Bone marrow (tissue), 2 donors: ENCODE measurements around the gene FILIP1L.

Experiments
- DNase-seq, 2 donors: peaks; one replicate each; lab custom pipeline; 2025; lab: John Stamatoyannopoulos, UW

FILIP1L gene

DNA sequence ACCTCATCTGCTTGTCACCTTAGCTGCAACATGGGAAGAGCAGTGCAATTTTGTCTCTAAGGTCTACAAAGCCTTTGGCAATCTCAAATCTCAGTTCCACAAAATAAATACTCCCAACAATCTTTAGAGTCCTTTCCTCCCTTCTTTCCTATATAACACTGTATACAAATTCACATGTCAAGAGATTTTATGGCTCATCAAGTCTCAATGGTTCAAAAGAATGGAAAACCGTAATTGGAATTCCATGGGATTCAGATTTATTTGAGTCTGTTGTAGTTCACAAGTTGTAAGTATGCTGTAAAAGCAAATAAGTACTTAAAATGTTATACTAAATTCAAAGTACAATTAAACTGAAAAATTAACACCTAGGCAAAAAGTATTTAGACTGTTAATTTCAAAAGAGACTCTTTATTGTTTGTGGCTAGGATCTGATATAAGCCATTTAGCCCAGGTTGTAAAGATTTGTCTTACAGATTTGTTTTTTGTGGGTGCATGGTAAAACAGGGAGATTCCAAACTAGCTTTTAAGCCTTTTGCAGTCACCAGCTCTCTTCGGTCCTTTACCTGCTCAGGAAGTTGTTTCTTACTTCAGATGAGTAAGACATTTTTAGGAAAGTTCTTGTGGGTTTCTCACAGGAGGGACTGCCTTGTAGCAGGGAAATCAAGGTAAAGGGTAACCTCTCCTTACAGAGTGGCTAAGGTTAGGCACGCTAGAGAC, 246.5 kb downstream of the FILIP1L start:
- no peak for DNase-seq

DNA sequence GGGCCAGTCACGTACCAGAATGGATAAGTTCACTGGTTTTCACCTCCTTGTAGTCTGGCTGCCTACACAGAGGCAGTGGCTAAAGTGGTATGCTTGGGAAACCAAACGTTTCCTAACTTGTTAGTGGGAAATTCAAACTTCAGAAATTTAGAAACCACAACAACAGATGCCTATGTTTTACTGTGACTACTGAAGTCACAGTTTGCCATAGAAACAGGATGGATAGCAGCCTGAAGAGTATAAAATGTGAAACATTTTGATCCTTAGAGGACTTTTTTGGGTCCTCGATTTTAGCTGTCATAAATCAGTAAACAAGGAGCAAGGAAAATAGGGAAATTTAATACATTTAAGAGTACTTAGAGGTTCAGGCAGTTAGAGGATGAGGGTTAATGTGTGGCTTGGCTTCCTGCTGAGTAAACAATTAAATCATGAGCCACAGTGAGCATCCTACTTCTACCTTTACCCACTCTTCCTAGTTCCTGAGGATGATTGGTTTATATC, 248.0 kb downstream of the FILIP1L start:
- no peak for DNase-seq

DNA sequence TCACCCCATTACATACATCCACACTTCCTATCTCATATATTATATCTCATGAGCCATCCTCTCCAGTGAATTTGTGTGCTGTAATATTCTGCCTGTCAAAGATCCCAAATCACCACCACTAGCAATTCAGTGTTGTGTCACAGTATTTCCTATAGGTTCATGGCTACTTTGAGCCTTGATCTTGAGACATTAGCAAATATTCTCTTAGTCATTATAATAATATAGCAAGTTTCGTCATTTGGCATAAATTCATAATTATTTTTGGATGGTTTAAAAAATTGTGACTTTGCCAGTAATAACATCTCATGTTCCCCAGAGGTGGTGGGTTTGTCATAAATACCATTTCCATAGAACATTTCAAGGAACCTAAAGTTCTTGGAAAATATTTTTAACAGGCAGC, 249.0 kb downstream of the FILIP1L start:
- no peak for DNase-seq

- no peak for DNase-seq
Measured at GRCh38 chr3:99864289-99864688, 250.0 kb downstream of the FILIP1L start.

GRCh38 chr3:99863588-99863987, 250.7 kb downstream of the FILIP1L start:
- DNase-seq = no peak

DNA sequence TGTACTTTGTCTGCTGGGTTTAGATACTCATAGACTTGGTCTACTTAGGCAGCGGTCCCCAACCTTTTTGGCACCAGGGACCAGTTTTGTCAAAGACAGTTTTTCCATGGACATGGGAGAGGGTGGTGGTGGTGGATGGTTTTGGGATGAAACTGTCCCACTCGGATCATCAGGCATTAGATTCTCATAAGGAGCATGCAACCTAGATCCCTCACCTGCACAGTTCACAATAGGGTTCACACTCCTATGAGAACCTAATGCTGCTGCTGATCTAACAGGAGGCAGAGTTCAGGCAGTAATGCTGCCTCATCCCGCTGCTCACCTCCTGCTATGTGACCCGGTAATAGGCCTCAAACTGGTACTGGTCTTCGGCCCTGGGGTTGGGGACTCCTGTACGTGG, 251.3 kb downstream of the FILIP1L start:
- no peak for DNase-seq

GRCh38 chr3:99862208-99862607, 252.1 kb downstream of the FILIP1L start:
- no peak for DNase-seq

DNA sequence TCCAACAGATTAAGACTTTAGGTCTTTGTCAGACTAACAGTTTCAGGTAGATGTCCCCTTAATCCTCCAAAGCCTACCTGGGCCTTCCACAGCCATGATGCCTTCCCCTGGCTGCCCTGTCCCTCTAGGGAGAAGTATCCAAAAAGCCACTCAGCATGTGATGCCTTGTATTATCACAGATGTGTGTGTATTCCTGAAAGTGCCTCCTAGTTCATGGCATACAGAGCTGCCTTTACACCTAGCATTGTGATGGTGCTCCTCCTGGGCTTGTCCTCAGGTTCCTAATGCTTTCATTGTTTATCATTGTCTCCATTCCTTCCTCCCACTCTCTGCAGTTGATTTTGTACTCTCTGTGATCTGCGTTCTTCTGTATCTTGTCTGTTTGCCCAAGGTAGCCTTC, 253.1 kb downstream of the FILIP1L start:
- DNase-seq = no peak

DNA sequence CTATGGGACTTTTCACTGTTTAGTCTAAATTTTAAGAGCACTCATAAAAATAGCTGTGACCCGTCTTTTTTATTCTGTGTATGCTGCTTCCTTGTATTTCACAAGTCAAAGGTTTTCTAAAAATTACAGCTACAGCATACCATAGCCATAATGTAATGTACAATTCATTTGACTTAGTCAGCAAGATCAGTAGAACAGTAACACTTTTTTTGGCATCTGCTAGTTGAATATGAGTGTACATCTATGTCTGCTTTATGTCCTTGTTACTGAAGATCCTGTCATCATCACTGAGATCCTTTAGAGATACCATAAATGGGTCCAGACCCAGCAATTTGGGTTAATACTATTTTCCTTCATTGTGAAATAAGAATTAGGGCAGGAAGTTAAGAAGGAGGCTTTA, 254.5 kb downstream of the FILIP1L start:
- DNase-seq = no peak

- no peak for DNase-seq
Measured at GRCh38 chr3:99858469-99858868, 255.8 kb downstream of the FILIP1L start.

DNA sequence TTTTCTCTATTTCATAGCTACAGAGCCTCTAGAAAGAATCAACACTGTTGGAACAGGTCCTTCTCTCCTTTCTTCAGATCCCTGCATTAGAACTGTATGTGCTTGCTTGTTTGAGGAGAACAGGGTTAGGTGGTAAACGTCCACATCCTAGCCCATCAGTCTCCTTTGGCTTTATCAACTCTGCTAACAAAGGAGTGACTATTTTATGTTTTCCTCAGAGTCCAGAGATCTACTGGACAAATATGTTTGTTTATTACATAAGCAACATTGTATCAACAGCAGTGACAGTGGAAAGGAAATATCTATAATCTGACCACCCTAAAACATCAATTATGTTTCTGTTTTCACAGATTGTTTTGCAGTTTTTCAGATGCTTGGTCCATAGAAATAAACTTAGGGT, 257.0 kb downstream of the FILIP1L start:
- no peak for DNase-seq

DNA sequence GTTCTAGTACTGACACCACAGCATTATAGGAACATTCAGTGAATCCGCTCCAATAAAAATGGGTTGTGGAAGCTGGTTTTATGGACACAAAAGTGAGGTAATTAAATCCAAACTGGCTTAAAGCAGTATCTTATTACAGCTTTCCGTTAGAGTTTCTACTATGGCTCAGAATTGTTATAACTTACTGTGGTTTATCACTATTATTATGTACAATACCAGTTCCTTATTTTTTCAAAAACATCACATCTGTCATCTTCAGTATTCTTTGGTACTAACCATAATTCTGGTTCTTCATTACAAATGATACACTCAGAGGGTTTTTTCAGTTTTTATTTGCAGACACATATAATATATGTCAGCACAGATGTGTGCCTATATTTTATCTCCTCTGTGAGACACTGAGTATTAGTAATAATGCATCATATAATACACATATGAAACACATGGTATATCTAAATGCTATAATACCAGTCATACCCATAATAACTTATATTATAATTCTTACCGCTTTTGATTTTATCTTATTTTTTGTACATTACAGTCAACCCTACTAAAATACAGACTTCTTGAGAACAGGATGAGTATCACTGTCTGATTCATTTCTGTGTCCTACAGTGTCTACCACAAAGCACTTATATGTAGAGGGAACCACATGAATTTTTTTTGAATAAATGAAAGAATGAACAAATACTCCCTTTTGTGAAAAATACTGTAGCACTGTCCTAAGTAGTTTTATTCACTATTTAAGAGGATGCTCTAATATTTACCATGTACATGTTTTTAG, 257.7 kb downstream of the FILIP1L start:
- no peak for DNase-seq

- no peak for DNase-seq
Measured at GRCh38 chr3:99855900-99856299, 258.4 kb downstream of the FILIP1L start.

- no peak for DNase-seq
Measured at GRCh38 chr3:99854756-99855298, 259.5 kb downstream of the FILIP1L start.

DNA sequence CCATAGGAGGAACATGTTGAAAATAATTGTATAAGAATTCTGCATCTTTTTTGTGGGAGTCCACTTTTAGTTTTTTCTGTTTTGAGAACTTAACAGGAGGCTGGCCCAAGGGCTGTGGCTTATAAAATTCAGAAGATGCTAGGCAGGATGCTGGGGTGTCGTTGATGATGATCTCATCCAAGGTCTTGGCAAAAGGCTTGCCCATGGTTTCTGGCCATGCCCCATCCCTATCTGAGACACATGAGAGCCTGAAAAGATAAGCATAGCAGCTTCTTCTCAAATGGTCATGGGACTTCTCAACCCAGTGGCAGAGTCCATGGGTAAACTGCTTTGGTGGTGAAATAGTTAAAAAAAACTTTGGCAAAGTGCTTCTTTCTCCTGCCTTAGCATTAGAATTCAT, 261.4 kb downstream of the FILIP1L start:
- no peak for DNase-seq

DNA sequence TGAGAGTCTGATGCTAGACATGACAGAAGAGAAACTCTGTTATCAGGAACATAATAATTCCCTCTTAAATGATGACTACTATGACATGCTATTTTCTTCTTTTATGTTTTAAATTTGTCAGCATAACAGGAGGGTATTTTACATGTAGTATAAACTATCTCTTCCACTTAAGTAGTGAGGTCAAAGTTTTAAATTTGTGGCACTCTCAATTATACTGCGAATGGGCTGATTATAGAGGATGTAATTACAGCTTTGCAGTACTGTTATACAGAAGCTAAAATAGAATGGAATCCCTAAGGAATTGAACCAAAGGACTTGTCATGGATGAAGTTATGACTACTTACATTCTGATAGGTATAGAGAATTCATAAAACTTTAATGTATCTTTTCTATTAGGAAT, 262.3 kb downstream of the FILIP1L start:
- DNase-seq = no peak

GRCh38 chr3:99850608-99851007, 263.7 kb downstream of the FILIP1L start:
- no peak for DNase-seq

- DNase-seq = no peak
Measured at GRCh38 chr3:99848433-99848832, 265.9 kb downstream of the FILIP1L start.

DNA sequence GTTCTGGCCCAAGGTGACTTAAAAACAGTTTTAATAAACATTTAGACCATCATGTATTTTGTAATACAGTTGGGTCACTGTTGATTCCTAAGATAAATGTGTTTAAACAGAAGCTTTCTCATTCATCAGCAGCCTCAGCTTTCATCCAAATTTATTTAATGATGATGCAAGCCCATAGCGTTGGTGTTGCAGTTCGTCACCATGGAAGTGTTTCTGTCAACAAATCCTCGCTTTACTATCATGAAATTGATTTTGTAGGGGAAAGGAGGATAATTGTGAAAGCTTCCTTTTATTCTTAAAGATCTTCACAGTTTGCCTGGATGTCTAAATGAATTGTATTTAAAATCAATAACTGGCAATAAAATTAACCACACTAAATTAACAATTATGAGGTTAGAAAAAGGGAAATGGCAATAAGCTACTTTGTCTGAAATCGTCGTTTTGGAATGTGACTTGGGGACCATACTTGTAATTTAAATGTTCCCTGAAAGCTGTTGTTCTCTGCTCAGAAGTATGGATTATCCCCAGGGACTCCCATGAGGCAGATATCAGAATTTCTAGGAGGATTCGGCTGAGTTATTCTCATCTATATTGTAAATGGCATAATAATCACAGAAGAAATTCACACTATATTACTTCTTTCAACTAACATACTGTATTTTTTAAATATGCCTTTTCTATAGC, 267.7 kb downstream of the FILIP1L start:
- DNase-seq = no peak

GRCh38 chr3:99845999-99846398, 268.3 kb downstream of the FILIP1L start:
- no peak for DNase-seq

DNA sequence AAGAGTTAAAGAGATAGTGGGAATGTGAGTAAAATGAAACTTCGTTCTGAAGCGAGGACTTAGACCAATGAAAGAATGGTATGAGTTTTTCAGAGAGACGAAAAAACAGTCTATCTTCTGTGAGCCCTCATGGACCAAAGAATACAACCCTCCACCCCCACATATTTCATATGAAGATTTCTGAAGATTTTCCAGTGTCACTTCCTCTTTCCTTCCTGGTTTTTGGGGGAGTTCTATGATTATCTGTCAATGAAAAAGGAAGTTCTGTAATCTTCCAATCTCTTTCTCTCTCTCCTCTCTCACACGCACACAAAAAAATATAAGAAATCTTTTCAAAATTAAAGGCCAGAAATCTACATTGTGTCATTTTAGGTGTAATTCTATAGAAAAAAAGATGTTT, 269.0 kb downstream of the FILIP1L start:
- DNase-seq = peak in 1 of 2 donors; percentile 15

DNA sequence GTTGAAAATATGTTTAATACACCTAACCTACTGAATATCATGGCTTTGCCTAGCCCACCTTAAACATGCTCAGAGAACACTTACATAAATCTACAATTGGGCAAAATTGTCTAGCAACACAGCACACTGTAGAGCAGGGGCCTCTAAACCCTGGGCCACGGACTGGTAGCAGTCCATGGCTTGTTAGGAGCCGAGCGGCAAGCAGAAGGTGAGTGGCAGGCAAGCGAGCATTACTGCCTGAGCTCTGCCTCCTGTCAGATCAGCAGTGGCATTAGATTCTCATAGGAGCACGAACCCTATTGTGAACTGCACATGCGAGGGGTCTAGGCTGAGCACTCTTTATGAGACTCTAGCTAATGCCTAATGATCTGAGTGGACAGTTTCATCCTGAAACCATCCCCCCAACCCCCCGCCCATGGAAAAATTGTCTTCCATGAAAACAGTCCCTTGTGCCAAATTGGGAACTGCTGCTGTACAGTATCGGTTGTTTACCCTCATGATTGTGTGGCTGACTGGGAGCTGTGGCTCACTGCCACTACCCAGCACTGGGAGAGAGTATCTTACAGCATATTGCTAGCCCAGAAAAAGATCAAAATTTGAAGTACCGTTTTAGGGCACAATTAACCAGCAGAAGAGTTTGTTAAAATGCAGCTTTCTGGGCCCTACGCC, 270.6 kb downstream of the FILIP1L start:
- no peak for DNase-seq
